ENCODE results near the gene EIF4E1B.

EIF4E1B gene

DNA sequence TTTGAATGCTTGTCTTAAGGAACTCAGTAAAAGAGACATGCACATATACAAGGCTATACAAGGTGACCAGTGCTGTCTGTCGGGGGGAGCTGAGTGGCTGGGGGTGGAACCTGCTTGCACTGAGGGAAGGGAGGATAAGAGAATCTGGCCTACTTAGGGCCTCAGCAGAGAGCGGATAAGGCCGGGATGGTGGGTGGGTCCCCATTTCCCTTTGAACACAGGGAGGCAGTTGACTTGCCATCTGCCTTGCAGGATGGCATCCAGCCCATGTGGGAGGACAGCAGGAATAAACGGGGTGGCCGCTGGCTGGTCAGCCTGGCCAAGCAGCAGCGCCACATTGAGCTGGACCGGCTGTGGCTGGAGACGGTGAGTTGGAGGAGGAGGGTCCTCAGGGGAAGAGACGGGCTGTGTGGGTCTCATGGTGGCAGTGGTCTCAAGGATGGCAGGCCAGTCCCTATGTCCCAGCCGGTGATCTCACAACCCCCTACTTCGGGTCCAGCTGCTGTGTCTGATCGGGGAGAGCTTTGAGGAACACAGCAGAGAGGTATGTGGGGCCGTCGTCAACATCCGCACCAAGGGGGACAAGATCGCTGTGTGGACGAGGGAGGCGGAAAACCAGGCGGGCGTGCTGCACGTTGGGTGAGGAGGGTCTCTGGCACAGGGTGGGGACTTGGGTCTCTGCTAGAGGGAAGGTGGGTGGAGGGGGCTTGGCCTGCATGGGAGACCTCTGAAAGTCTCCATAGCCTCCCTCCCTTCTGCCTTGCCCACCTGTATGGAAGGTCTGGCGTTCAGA, 14.6 kb downstream of the EIF4E1B start:
- TF ChIP-seq, protein P1, sequence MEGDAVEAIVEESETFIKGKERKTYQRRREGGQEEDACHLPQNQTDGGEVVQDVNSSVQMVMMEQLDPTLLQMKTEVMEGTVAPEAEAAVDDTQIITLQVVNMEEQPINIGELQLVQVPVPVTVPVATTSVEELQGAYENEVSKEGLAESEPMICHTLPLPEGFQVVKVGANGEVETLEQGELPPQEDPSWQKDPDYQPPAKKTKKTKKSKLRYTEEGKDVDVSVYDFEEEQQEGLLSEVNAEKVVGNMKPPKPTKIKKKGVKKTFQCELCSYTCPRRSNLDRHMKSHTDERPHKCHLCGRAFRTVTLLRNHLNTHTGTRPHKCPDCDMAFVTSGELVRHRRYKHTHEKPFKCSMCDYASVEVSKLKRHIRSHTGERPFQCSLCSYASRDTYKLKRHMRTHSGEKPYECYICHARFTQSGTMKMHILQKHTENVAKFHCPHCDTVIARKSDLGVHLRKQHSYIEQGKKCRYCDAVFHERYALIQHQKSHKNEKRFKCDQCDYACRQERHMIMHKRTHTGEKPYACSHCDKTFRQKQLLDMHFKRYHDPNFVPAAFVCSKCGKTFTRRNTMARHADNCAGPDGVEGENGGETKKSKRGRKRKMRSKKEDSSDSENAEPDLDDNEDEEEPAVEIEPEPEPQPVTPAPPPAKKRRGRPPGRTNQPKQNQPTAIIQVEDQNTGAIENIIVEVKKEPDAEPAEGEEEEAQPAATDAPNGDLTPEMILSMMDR (IDR thresholded peaks at IDR 0.05; ENCODE audit: control insufficient read depth, insufficient read depth, low read depth, low read length, missing control alignments): no peak
- H3K4me3 ChIP-seq (ENCODE audit: control insufficient read depth, low read depth, low read length): no peak overlapping the region
- no peak for DNase-seq (ENCODE audit: low read depth)

DNA sequence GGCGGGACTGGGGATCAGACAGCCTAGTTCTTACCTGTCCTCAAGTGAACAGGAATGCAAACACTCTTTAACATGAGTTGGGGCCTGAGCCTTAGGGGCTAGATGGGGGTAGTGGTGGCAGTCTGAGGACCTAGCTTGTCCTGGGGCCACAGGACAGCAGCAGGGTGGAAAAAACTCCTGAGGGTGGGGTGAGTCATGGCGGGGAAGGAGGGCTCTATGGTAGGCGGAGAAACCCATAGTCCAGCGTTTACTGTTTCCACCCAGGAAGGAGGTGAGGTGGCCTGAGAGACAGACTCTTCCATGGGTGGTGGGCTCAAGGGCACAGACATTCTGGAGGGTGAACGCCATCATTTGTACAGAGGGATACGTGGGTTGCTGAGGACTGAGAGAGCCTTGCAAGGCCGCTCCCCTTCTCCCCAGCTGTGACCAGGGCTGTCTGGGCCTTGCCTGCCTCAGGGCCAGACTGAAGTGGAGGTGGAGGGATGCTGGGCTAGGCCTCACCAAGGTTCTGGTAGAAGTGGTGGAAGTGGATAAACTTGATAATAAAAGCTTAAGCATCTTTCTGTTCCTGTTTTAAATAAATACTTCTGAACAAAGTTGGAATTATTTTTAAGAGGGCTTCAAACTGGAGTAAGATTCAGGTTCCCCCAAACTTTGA, 15.7 kb downstream of the EIF4E1B start:
- no peak for DNase-seq (ENCODE audit: low read depth)
- TF ChIP-seq, protein P1 (IDR thresholded peaks at IDR 0.05; ENCODE audit: control insufficient read depth, insufficient read depth, low read depth, low read length, missing control alignments): no peak
- no peak overlapping the region; the same call in 1 of the 2 replicates for H3K4me3 ChIP-seq (ENCODE audit: control insufficient read depth, low read depth, low read length)

DNA sequence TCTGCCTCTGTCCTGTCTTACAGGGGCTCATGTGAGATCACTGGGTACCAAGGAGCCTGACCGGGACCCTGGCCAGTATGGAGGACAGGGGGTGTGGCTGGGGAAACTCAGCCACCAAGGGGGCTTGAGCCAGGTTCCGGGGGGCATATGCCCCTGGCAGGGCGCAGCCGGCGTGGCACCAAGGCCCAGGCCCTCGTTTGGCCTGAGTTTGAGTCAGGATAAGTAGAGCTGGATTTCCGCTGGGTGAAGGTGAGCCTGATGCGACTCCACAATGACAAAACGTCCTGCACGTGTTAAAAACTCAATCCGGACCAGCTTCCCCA, 16.2 kb downstream of the EIF4E1B start:
- peak overlapping the region; percentile 49 for H3K4me3 ChIP-seq (ENCODE audit: control insufficient read depth, low read depth, low read length)
- TF ChIP-seq, protein P1 (IDR thresholded peaks at IDR 0.05; ENCODE audit: control insufficient read depth, insufficient read depth, low read depth, low read length, missing control alignments): no peak
- no peak for DNase-seq (ENCODE audit: low read depth)

GRCh38 chr5:176647030-176647842, 16.8 kb downstream of the EIF4E1B start, which contains the start of gene TSPAN17:
TSPAN17 (plus strand) TSS chr5:176647484; CDS start chr5:176647616, 132 bp downstream.
- TF ChIP-seq, protein P1 (IDR thresholded peaks at IDR 0.05; ENCODE audit: control insufficient read depth, insufficient read depth, low read depth, low read length, missing control alignments): peak; percentile 32
- H3K4me3 ChIP-seq (ENCODE audit: control insufficient read depth, low read depth, low read length): peak within 1 kb of the TSS; percentile 93
- DNase-seq (ENCODE audit: low read depth): peak; percentile 91

GRCh38 chr5:176647843-176648473, 17.5 kb downstream of the EIF4E1B start:
- no peak for DNase-seq (ENCODE audit: low read depth)
- peak overlapping the region; percentile 93 for H3K4me3 ChIP-seq (ENCODE audit: control insufficient read depth, low read depth, low read length)
- TF ChIP-seq, protein P1 (IDR thresholded peaks at IDR 0.05; ENCODE audit: control insufficient read depth, insufficient read depth, low read depth, low read length, missing control alignments): no peak

Data from AG09309 (cell line).